ENCODE measurements around the gene RALGAPA1.
"Not testable (repeated sequence)": the region's sequence is repeated elsewhere in the genome, so short reads cannot be mapped to it uniquely, and the experiment has no call there.

RALGAPA1 gene

DNA sequence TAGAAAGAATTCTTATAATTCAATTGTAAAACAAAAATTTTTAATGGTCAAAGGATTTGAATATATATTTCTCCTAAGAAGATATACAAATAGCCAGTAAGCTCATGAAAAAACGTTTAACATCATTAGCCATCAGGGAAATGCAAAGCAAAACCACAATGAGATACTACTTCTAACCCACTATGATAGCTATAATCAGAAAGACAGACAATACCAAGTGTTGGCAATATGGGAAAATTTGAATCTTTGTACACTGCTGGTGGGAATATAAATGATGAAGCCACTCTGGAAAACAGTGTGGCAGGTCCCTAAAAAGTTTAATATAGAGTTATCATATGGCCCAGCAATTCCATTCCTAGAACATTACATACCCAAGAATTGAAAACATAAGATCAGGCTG, 25.4 kb downstream of the RALGAPA1 start:
- H3K27me3 ChIP-seq (ENCODE audit: low read depth, low read length) = no peaks in the 10 kb centered on the region
- H4K20me1 ChIP-seq (ENCODE audit: insufficient read depth, low read length) = no peaks in the 10 kb centered on the region
- H3K9ac ChIP-seq (ENCODE audit: low read length) = no peak overlapping the region
- no peak overlapping the region for H3K27ac ChIP-seq (ENCODE audit: low read length)
- no peak overlapping the region for H2AFZ ChIP-seq (ENCODE audit: low read depth, low read length)
- no peaks in the 10 kb centered on the region for H3K36me3 ChIP-seq (replicated peaks; ENCODE audit: low read depth, low read length)
- H3K9me3 ChIP-seq (ENCODE audit: insufficient read depth, low read length) = no peaks in the 10 kb centered on the region
- H3K4me2 ChIP-seq (ENCODE audit: low read length) = no peak overlapping the region
- H3K4me3 ChIP-seq (ENCODE audit: low read length) = no peak overlapping the region
- TF ChIP-seq, protein P1, sequence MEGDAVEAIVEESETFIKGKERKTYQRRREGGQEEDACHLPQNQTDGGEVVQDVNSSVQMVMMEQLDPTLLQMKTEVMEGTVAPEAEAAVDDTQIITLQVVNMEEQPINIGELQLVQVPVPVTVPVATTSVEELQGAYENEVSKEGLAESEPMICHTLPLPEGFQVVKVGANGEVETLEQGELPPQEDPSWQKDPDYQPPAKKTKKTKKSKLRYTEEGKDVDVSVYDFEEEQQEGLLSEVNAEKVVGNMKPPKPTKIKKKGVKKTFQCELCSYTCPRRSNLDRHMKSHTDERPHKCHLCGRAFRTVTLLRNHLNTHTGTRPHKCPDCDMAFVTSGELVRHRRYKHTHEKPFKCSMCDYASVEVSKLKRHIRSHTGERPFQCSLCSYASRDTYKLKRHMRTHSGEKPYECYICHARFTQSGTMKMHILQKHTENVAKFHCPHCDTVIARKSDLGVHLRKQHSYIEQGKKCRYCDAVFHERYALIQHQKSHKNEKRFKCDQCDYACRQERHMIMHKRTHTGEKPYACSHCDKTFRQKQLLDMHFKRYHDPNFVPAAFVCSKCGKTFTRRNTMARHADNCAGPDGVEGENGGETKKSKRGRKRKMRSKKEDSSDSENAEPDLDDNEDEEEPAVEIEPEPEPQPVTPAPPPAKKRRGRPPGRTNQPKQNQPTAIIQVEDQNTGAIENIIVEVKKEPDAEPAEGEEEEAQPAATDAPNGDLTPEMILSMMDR (IDR thresholded peaks at IDR 0.05; ENCODE audit: low read depth, low read length) = no peak
- no peak for TF ChIP-seq EZH2phosphoT487 (IDR thresholded peaks at IDR 0.05; ENCODE audit: low read depth)
- H3K4me1 ChIP-seq (ENCODE audit: low read length) = no peaks in the 10 kb centered on the region
- H3K79me2 ChIP-seq (ENCODE audit: low read length) = peaks cover 11% of the 10 kb centered on the region; the same call in 1 of the 2 replicates

DNA sequence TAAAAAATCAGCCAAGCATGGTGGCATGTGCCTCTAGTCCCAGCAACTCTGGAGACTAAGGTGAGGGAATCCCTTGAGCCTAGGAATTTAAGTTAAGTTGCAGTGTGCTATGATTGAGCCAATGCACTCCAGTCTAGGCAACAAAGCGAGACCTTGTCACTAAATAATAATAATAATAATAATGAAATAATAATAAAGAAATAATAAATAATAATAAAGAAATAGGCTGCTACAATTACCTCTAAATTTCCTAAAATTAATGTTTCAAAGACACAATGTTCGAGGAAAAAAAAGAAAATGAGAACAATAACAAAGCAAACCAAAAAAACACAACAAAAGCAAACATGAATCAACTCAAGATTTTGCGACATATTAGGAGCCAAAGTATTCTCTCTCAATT, 29.7 kb downstream of the RALGAPA1 start:
- no peaks in the 10 kb centered on the region for H3K4me1 ChIP-seq (ENCODE audit: low read length)
- no peaks in the 10 kb centered on the region for H3K9me3 ChIP-seq (ENCODE audit: insufficient read depth, low read length)
- peaks cover 11% of the 10 kb centered on the region; the same call in 1 of the 2 replicates for H3K79me2 ChIP-seq (ENCODE audit: low read length)
- H3K27ac ChIP-seq (ENCODE audit: low read length) = no peak overlapping the region
- H4K20me1 ChIP-seq (ENCODE audit: insufficient read depth, low read length) = no peaks in the 10 kb centered on the region
- TF ChIP-seq EZH2phosphoT487 (IDR thresholded peaks at IDR 0.05; ENCODE audit: low read depth) = no peak
- TF ChIP-seq, protein P1 (IDR thresholded peaks at IDR 0.05; ENCODE audit: low read depth, low read length) = no peak
- H3K9ac ChIP-seq (ENCODE audit: low read length) = no peak overlapping the region
- H3K4me2 ChIP-seq (ENCODE audit: low read length) = no peak overlapping the region
- no peak overlapping the region for H3K4me3 ChIP-seq (ENCODE audit: low read length)
- H3K36me3 ChIP-seq (replicated peaks; ENCODE audit: low read depth, low read length) = no peaks in the 10 kb centered on the region
- no peaks in the 10 kb centered on the region for H3K27me3 ChIP-seq (ENCODE audit: low read depth, low read length)
- no peak overlapping the region for H2AFZ ChIP-seq (ENCODE audit: low read depth, low read length)

DNA sequence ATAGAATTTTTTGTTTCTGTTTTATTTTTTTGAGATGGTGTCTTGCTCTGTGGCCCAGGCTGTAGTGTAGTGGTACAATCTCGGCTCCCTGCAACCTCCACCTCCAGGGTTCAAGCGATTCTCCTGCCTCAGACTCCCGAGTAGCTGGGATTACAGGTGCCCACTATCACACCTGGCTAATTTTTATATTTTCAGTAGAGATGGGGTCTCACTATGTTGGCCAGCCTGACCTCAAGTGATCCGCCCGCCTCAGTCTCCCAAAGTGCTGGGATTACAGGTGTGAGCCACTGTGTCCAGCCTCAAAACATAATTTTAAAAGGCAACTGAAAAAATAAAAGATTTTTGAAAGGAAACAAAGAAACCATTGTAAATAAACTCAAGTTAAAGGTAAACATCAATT, 31.5 kb downstream of the RALGAPA1 start:
- H4K20me1 ChIP-seq (ENCODE audit: insufficient read depth, low read length); H3K4me3 ChIP-seq (ENCODE audit: low read length); H2AFZ ChIP-seq (ENCODE audit: low read depth, low read length); H3K4me2 ChIP-seq (ENCODE audit: low read length); H3K27ac ChIP-seq (ENCODE audit: low read length); H3K9me3 ChIP-seq (ENCODE audit: insufficient read depth, low read length); H3K27me3 ChIP-seq (ENCODE audit: low read depth, low read length); H3K79me2 ChIP-seq (ENCODE audit: low read length); H3K36me3 ChIP-seq (replicated peaks; ENCODE audit: low read depth, low read length); H3K4me1 ChIP-seq (ENCODE audit: low read length); H3K9ac ChIP-seq (ENCODE audit: low read length): not testable (repeated sequence)

DNA sequence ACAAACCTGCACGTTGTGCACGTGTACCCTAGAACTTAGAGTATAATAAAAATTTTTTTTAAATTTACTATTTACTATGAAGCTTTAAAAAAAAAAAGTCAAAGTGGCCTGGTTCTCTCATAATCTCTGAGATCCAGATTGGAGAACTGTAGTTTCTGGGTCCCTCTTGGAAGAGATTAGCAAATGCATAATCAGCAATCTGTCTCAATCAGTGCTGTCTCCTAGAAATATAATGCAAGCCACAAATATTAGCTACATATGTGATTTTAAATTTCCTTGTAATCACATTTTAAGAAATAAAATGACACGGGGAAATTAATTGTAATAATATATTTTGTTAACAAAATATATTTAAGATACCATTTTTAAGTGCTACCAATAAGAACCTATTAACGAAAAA, 32.3 kb downstream of the RALGAPA1 start:
- Histone ChIP-seq H4K20me1 (ENCODE audit: insufficient read depth, low read length) (no peaks in the 10 kb centered on the region), H3K4me2 (ENCODE audit: low read length) (no peak overlapping the region), H2AFZ (ENCODE audit: low read depth, low read length) (no peak overlapping the region), H3K9me3 (ENCODE audit: insufficient read depth, low read length) (no peaks in the 10 kb centered on the region), H3K4me1 (ENCODE audit: low read length) (no peaks in the 10 kb centered on the region), H3K4me3 (ENCODE audit: low read length) (no peak overlapping the region), H3K36me3 (replicated peaks; ENCODE audit: low read depth, low read length) (no peaks in the 10 kb centered on the region), H3K79me2 (ENCODE audit: low read length) (peaks cover 5% of the 10 kb centered on the region; the same call in 1 of the 2 replicates), H3K27ac (ENCODE audit: low read length) (no peak overlapping the region), H3K27me3 (ENCODE audit: low read depth, low read length) (no peaks in the 10 kb centered on the region), H3K9ac (ENCODE audit: low read length) (no peak overlapping the region)
- TF ChIP-seq, protein P1 (IDR thresholded peaks at IDR 0.05; ENCODE audit: low read depth, low read length) = no peak
- no peak for TF ChIP-seq EZH2phosphoT487 (IDR thresholded peaks at IDR 0.05; ENCODE audit: low read depth)

DNA sequence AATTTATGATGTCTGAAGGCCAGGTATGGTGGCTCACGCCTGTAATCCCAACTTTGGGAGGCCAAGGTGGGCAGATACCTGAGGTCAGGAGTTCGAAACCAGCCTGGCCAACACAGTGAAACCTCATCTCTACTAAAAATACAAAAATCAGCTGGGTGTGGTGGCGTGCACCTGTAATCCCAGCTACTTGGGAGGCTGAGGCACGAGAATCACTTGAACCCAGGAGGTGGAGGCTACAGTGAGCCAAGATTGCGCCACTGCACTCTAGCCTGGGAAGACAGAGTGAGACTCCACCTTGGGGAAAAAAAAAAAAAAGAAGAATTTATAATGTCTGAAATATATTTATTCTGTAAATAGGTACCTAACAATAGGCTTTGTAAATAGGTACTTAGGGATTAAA, 33.0 kb downstream of the RALGAPA1 start:
- not testable (repeated sequence) for H3K36me3 ChIP-seq (replicated peaks; ENCODE audit: low read depth, low read length); H3K4me1 ChIP-seq (ENCODE audit: low read length); H3K9me3 ChIP-seq (ENCODE audit: insufficient read depth, low read length); H3K79me2 ChIP-seq (ENCODE audit: low read length); H3K9ac ChIP-seq (ENCODE audit: low read length); H3K4me2 ChIP-seq (ENCODE audit: low read length); H3K27me3 ChIP-seq (ENCODE audit: low read depth, low read length); H3K27ac ChIP-seq (ENCODE audit: low read length); H4K20me1 ChIP-seq (ENCODE audit: insufficient read depth, low read length); H3K4me3 ChIP-seq (ENCODE audit: low read length); H2AFZ ChIP-seq (ENCODE audit: low read depth, low read length)
